Keratinocyte (primary cell): ENCODE data around the gene BICDL2. TPM values are rescaled to one million over a fixed set of nuclear protein-coding genes. Genes with fewer than 3 reads are reported as not detected.

Experiments used
- DNase-seq: peaks from one replicate; pipeline ENCODE4 v3.0.0-alpha.2; 2011; ENCODE audit warnings: low read depth, missing footprints, low spot score
- FAIRE-seq: peaks from 2 replicates; lab custom pipeline; 2011; peaks lifted over from hg19 to GRCh38; lab: Jason Lieb, UNC
- H2AFZ ChIP-seq: 2 replicates; pipeline ENCODE4 v1.6.0; 2012; ENCODE audit warnings: low read length, control low read depth, inconsistent platforms; ENCODE audit not compliant: control insufficient read depth
- H3K27ac ChIP-seq: 2 replicates; pipeline ENCODE4 v1.5.1; 2011; ENCODE audit warnings: low read length; ENCODE audit not compliant: control insufficient read depth, insufficient read depth
- H3K27me3 ChIP-seq: 3 replicates; pipeline ENCODE4 v1.6.0; 2011; ENCODE audit warnings: low read length; ENCODE audit not compliant: control insufficient read depth, insufficient read depth; ENCODE audit errors: extremely low read depth
- H3K36me3 ChIP-seq, 2 experiments: 2 replicates in 1 of 2; 3 replicates in 1 of 2; pipeline ENCODE4 v1.5.1; 2011; ENCODE audit warnings: low read length in 2 of 2, mild to moderate bottlenecking in 1 of 2; ENCODE audit not compliant: control insufficient read depth in 2 of 2, insufficient read depth in 2 of 2; ENCODE audit errors: extremely low read depth in 1 of 2
- H3K4me1 ChIP-seq: 3 replicates; pipeline ENCODE4 v1.5.1; 2011; ENCODE audit warnings: low read length; ENCODE audit not compliant: control insufficient read depth, insufficient read depth; ENCODE audit errors: extremely low read depth
- H3K4me2 ChIP-seq: 3 replicates; pipeline ENCODE4 v1.6.0; 2011; ENCODE audit warnings: low read depth, low read length; ENCODE audit not compliant: control insufficient read depth, insufficient read depth; ENCODE audit errors: extremely low read depth
- H3K4me3 ChIP-seq, 3 experiments: fragments of 200-600 bp in 1 of 3; sonication (generic) in 1 of 3; 2 replicates in 2 of 3; 3 replicates in 1 of 3; pipeline ENCODE4 v1.5.1; 2011 to 2016; ENCODE audit warnings: low read length in 3 of 3, mild to moderate bottlenecking in 3 of 3, control low read depth in 2 of 3, inconsistent platforms in 1 of 3, low read depth in 1 of 3, mixed read lengths in 1 of 3, mixed run types in 1 of 3, moderate library complexity in 1 of 3; ENCODE audit not compliant: control insufficient read depth in 2 of 3, insufficient read depth in 2 of 3; ENCODE audit errors: extremely low read depth in 1 of 3
- H3K79me2 ChIP-seq: 2 replicates; pipeline ENCODE4 v1.6.0; 2012; ENCODE audit warnings: low read length; ENCODE audit not compliant: control insufficient read depth, insufficient read depth
- H3K9ac ChIP-seq: 3 replicates; pipeline ENCODE4 v1.6.0; 2011; ENCODE audit warnings: low read length; ENCODE audit not compliant: control insufficient read depth, insufficient read depth; ENCODE audit errors: extremely low read depth
- H3K9me1 ChIP-seq: 3 replicates; pipeline ENCODE4 v1.6.0; 2011; ENCODE audit warnings: low read length; ENCODE audit not compliant: control insufficient read depth, insufficient read depth; ENCODE audit errors: extremely low read depth
- H3K9me3 ChIP-seq: 2 replicates; pipeline ENCODE4 v1.5.1; 2012; ENCODE audit warnings: low read depth, low read length; ENCODE audit not compliant: control insufficient read depth
- H4K20me1 ChIP-seq: 3 replicates; pipeline ENCODE4 v1.6.0; 2011; ENCODE audit warnings: low read length; ENCODE audit not compliant: control insufficient read depth, insufficient read depth; ENCODE audit errors: extremely low read depth
- CTCF ChIP-seq, 3 experiments: IDR thresholded peaks in 1 of 3; conservative IDR thresholded peaks in 1 of 3; optimal IDR thresholded peaks in 1 of 3; 2 replicates in 2 of 3; 3 replicates in 1 of 3; pipeline versions ENCODE3 to v1.5.1; 2011; ENCODE audit warnings: low read length in 3 of 3, mild to moderate bottlenecking in 3 of 3, moderate library complexity in 2 of 3, control low read depth in 1 of 3, inconsistent platforms in 1 of 3; ENCODE audit not compliant: insufficient read depth in 2 of 3; ENCODE audit errors: extremely low read depth in 1 of 3
- EZH2 ChIP-seq: IDR thresholded peaks from one replicate; pipeline ENCODE4 v1.6.1; 2012; ENCODE audit warnings: inconsistent platforms, mild to moderate bottlenecking, low read length, moderate library complexity
- dilution Hi-C: fragments of 300-500 bp; cut with MboI; formaldehyde crosslinking; loops from one replicate; pipeline ENCODE4 v1.7.0; 2020; ENCODE audit warnings: low sequenced_read_pairs; ENCODE audit not compliant: extremely low pct_ligation_motif_present
- polyA plus RNA-seq, 5 experiments: library from polyadenylated mRNA; depleted of rRNA in 3 of 5; stranded (reverse) in 3 of 5; stranded (forward) in 1 of 5; unstranded in 1 of 5; fragments of >200 nt; gene quantifications; 1 replicate in 1 of 5; 2 replicates in 3 of 5; 3 replicates in 1 of 5; pipeline versions ENCODE4 v1.2.1 to v1.2.3, GENCODE V29; 2011 to 2012; ENCODE audit warnings: missing spikeins in 2 of 5, low read depth in 1 of 5, low replicate concordance in 1 of 5

BICDL2 gene
- polyA plus RNA-seq, 1 donor (not counting 4 experiments of a cell fraction or from before 2014, with no cell fraction given), result 1.3 TPM

GRCh38 chr16:2988590-2989099, 48.1 kb downstream of the BICDL2 start:
- dilution Hi-C loops, result no loop called here
- H3K4me1 ChIP-seq, result peaks cover 36% of the 10 kb centered on the region

GRCh38 chr16:2987833-2988232, 48.9 kb downstream of the BICDL2 start:
- TF ChIP-seq EZH2 (no peak), CTCF (optimal IDR thresholded peaks at IDR 0.05 in 1 of 3, IDR thresholded peaks at IDR 0.05 in 1 of 3, conservative IDR thresholded peaks at IDR 0.05 in 1 of 3; ENCODE audit: extremely low read depth in 1 of 3, insufficient read depth in 2 of 3, low read length in 3 of 3) (no peak)
- Histone ChIP-seq H3K4me3 (no peak overlapping the region), H3K27me3 (no peaks in the 10 kb centered on the region), H3K9me1 (no peaks in the 10 kb centered on the region), H3K79me2 (no peaks in the 10 kb centered on the region), H3K4me2 (no peak overlapping the region), H3K27ac (no peak overlapping the region), H4K20me1 (no peaks in the 10 kb centered on the region), H3K36me3 (no peaks in the 10 kb centered on the region), H3K9me3 (no peaks in the 10 kb centered on the region), H3K9ac (no peak overlapping the region), H3K4me1 (peaks cover 34% of the 10 kb centered on the region), H2AFZ (no peak overlapping the region)
- DNase-seq, result no peak
- FAIRE-seq, result no peak
- dilution Hi-C loops, result no loop called here

More at GRCh38 chr16:2988590-2989099, 48.1 kb downstream of the BICDL2 start:
- Histone ChIP-seq H3K79me2 (no peaks in the 10 kb centered on the region), H3K4me2 (no peak overlapping the region), H3K27ac (no peak overlapping the region), H3K27me3 (no peaks in the 10 kb centered on the region), H2AFZ (no peak overlapping the region), H4K20me1 (no peaks in the 10 kb centered on the region), H3K9ac (no peak overlapping the region), H3K4me3 (no peak overlapping the region), H3K9me1 (no peaks in the 10 kb centered on the region), H3K9me3 (no peaks in the 10 kb centered on the region), H3K36me3 (no peaks in the 10 kb centered on the region)
- TF ChIP-seq EZH2 (no peak), CTCF (optimal IDR thresholded peaks at IDR 0.05 in 1 of 3, IDR thresholded peaks at IDR 0.05 in 1 of 3, conservative IDR thresholded peaks at IDR 0.05 in 1 of 3; ENCODE audit: extremely low read depth in 1 of 3, insufficient read depth in 2 of 3, low read length in 3 of 3) (no peak)
- no peak for FAIRE-seq
- DNase-seq, result no peak
